ENCODE data around the gene SGPP1. TPM values are rescaled to one million over a fixed set of nuclear protein-coding genes. Genes with fewer than 3 reads are reported as not detected.

The SGPP1 gene
- total and polyA plus RNA-seq, 2 of the 8 experiments (the other 6 are each of a cell fraction or from before 2014, with no cell fraction given) = 5.7 to 8.1 TPM

GRCh38 chr14:63759456-63759855 is 31.6 kb upstream of the SGPP1 start:
- Histone ChIP-seq H3K27me3 (replicated peaks in 1 of 4; ENCODE audit: control insufficient read depth in 3 of 4, extremely low read depth in 1 of 4, insufficient read depth in 3 of 4, low read length in 3 of 4) (no peaks in the 10 kb centered on the region), H3K18ac (ENCODE audit: extremely low read depth, low read length) (no peak overlapping the region), H3K9me3 (ENCODE audit: insufficient read depth in 2 of 2, low read depth in 1 of 2, low read length in 1 of 2) (no peaks in the 10 kb centered on the region), H4K5ac (ENCODE audit: insufficient read length, low read depth, low read length) (no peak overlapping the region), H2BK15ac (ENCODE audit: low read length) (no peak overlapping the region), H2AFZ (ENCODE audit: low read length) (no peak overlapping the region), H3K56ac (replicated peaks; ENCODE audit: insufficient read length, low read depth, low read length) (no peak overlapping the region), H2BK120ac (replicated peaks; ENCODE audit: low read depth, low read length) (no peak overlapping the region), H3K4me1 (replicated peaks in 1 of 4; ENCODE audit: control insufficient read depth in 3 of 4, insufficient read depth in 4 of 4, low read length in 3 of 4) (no peaks in the 10 kb centered on the region), H3K36me3 (ENCODE audit: control insufficient read depth in 2 of 4, insufficient read depth in 4 of 4, low read length in 3 of 4) (no peaks in the 10 kb centered on the region), H3K23me2 (ENCODE audit: low read depth, low read length) (no peaks in the 10 kb centered on the region), H3K79me2 (ENCODE audit: control insufficient read depth in 1 of 2, insufficient read depth in 2 of 2, low read length in 2 of 2) (no peaks in the 10 kb centered on the region), H3K79me1 (ENCODE audit: low read depth, low read length) (no peaks in the 10 kb centered on the region), H2AK5ac (ENCODE audit: low read depth, low read length) (no peak overlapping the region), H4K20me1 (replicated peaks in 1 of 2; ENCODE audit: control insufficient read depth in 1 of 2, insufficient read depth in 2 of 2, low read length in 2 of 2) (no peaks in the 10 kb centered on the region), H2BK12ac (ENCODE audit: low read depth, low read length) (no peak overlapping the region), H4K8ac (ENCODE audit: extremely low read depth, insufficient read depth, low read length) (no peak overlapping the region), H3K23ac (ENCODE audit: insufficient read length) (no peak overlapping the region), H3K4me2 (ENCODE audit: insufficient read depth in 1 of 2, low read depth in 2 of 2, low read length in 2 of 2) (no peak overlapping the region), H3K4ac (replicated peaks; ENCODE audit: insufficient read length, low read depth, low read length) (no peak overlapping the region), H4K91ac (replicated peaks; ENCODE audit: insufficient read length, low read length) (no peak overlapping the region), H3K9ac (replicated peaks in 1 of 4; ENCODE audit: extremely low read depth in 1 of 4, low read depth in 3 of 4, low read length in 3 of 4) (no peak overlapping the region), H2BK5ac (ENCODE audit: low read depth, low read length) (no peak overlapping the region), H2BK20ac (ENCODE audit: low read length) (no peak overlapping the region), H3K27ac (ENCODE audit: low read depth, low read length) (no peak overlapping the region), H3K14ac (ENCODE audit: insufficient read length) (no peak overlapping the region), H3K4me3 (ENCODE audit: extremely low read depth in 1 of 4, insufficient read depth in 2 of 4, low read depth in 3 of 4, low read length in 4 of 4) (no peak overlapping the region)
- 86% methylated on average over 5 of the region's 5 CpGs; no CpG with 5 or more reads in 1 of the 2 experiments for WGBS, 2 experiments (ENCODE audit: extremely low coverage in 1 of 2, insufficient coverage in 1 of 2, insufficient read length in 1 of 2, insufficient replicate concordance in 2 of 2, low coverage in 1 of 2, low lambda C conversion rate in 2 of 2, missing lambda C conversion rate in 1 of 2)
- ChIA-PET CTCF (ENCODE audit: partially characterized antibody) (interaction anchor here (0.7 to 0.8 kb wide), 2 partner anchors 10 to 125 kb away, joined by 3 to 4 read pairs; no protein-coding TSS in a partner anchor), POLR2A (ENCODE audit: partially characterized antibody) (no interaction called here)
- TF ChIP-seq SP2 (IDR thresholded peaks at IDR 0.05; ENCODE audit: low read length) (no peak), GABPA (IDR thresholded peaks at IDR 0.05; ENCODE audit: borderline replicate concordance, insufficient read depth, low read length) (no peak), CBX5 (IDR thresholded peaks at IDR 0.05; ENCODE audit: low read depth, low read length) (no peak), RFX5 (IDR thresholded peaks at IDR 0.05; ENCODE audit: borderline replicate concordance, low read depth, low read length) (no peak), SAP30 (IDR thresholded peaks at IDR 0.05; ENCODE audit: insufficient read depth, insufficient replicate concordance, low read length) (no peak), CTBP2 (IDR thresholded peaks at IDR 0.05; ENCODE audit: borderline replicate concordance, insufficient read depth, insufficient read length, low read length) (no peak), CEBPB (IDR thresholded peaks at IDR 0.05; ENCODE audit: low read depth, low read length) (no peak)
- FAIRE-seq (no peak), DNase-seq (ENCODE audit: low read depth in 1 of 2, low spot score in 2 of 2) (no peak)
